HG02970 (cell line): ENCODE measurements around the gene MEA1.

Experiments
- ATAC-seq: cut with Tn5 transposase; IDR thresholded peaks from one replicate; pipeline ENCODE4 v1.9.1; 2021; ENCODE audit warnings: mild to moderate bottlenecking, moderate library complexity, moderate number of reproducible peaks; ENCODE audit not compliant: unreplicated experiment, low FRiP score

The MEA1 gene

DNA sequence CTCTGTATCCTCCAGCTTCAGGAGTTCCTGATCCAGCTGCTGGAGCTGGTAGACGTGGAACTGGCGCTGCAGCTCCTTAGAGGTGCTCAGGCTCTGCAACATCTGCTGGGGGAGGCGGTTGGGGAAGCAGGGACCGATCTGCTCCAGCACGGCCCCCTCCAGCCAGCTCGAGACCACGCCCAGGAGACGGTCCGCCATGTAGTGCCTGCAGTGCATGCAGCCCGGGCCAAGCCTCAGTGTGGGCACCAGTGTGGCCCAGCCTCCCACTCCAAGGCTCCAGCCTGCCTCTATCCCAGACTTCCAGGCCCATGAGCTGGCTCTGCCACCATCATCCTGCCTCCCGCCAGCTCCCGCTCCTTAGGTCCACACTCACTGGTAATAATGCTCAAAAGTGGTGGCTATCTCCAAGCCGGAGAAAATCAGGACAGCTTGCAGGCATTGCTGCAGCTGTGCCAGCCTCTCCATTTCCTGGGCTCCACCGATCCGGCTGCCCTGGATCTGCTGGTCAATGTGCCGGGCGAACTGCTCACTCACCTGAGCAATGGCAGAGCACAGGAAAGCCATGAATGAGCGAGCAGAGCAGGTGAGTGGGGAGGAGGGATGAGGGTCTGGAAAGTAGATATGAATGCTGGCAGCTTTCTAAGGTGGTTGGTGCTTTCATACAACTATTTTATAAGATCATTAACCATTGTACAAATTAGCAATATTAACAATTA lies 27.0 kb upstream of the MEA1 start:
- ATAC-seq: no peak

DNA sequence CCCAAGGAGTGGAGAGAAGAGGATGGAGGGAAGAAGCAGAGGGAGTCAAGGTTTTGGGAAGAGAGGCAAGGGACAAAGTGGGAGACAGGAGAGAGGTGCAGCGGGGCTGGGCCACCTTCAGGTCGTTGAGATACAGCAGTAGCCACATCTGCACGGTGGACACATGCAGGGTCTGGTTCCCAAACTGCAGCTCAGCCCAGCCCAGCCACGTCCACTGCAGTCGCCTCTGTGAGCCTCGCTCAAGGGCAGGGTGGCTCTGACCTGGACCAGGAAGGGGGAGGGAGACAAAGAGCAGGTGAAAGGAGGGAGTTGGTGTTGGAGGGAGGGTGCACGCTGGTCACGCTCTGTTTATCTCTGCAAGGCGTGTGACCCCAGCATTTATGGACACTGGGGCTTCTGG lies 25.0 kb upstream of the MEA1 start:
- no peak for ATAC-seq

DNA sequence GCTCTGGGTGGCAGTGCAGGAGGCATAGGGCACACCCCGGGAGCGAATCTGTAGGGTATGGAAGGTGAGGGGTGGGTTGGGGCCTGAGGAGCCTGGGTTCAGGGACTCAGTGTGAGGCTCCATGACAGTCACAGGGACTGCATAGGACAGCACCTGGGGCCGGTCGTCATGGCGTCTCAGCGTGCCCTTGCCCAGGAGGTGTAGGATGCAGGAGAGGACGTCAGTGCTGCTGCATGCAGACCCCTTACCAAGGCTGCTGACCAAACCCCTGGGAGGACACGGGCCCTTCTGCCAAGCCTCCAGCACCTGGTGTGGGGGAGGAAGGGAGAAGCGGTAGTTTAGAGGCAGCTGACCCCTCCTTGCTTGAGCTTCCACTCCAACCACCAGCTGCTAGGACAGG lies 24.0 kb upstream of the MEA1 start:
- ATAC-seq: no peak

DNA sequence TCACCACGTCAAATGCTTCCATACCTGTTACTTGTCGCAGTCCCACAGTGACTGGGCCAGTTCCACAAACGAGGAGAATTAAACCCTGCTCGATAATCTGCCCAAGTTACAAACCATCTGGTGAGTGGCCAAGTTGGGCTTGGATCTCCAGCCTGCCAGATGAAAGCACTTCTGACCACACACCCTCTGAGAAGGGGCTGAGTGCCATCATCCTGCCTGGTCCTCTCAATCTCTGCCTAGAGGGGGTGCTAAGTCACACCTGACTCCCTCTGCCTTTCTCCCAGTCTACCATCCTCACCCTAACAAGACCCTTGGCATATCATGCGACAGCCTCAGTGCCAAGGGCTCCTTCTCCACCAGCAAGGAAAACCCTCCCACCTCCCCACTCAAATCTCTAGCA lies 23.5 kb upstream of the MEA1 start:
- ATAC-seq: no peak

DNA sequence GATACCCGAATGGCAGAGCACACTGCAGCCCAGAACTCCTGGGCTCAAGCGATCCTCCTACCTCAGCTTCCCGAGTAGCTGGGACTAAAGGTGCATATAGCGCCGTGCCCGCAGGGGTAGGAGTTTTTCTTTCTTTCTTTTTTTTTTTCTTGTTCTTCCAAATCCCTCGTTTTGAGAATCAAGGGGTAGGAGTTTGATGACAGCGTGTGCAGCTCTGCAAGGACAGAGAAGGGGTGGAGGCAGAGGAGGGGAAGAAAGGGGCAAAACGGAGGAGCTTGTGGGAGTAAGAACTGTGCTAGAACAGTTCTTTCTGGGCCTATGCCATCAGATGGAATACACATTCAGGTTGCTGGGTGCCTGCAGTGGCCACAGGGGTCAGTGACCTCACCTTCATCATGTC lies 23.0 kb upstream of the MEA1 start:
- ATAC-seq: no peak

DNA sequence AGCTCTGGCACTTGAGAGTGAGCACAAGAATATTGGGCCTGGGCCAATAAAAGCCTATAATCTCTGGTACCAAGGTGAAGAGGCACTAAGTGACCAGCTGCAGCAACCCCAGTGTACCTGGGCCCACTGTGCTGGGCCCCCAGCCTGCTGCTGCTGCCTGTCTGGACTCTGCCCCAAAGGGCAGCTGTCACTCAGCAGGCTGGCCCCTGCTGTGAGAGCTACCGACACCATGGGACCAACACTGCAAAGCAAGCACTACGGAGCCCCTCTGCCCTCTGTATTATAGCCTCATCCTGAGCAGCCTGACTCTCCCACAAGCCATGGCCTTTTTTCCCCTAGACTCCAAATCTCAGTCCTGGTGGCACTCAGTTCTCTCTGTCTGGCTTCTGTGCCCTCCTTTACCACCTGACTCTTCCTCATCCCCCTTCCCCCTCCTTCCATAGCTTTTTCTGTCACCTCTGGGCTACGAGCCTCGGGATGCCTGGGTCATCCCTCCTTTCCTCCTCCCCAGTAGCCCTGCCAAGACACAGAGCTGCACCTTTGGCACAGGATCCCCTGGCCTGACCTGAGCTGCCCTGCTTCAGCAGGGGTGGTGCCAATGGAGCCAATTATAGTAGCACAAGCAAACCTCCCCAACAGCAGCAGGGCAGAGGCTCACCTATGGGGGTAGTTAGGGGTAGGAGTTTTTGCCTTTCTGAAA lies 21.9 kb upstream of the MEA1 start:
- ATAC-seq: no peak

DNA sequence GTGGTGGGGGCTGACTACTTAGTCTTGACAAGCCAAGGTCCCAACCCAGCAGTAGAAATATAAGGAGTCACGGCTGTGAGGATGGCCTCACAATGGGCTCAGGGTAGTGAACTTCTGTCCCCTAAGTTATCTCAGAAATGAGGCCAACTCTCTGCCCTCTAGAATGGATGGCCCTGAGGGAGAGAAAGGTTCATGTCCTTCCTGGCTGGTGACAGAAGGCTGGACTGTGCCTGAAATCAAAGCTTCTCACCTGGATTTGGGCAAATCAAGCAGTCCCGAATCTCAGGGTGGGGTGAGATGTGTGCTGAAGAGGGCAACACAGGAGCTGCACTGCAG lies 20.4 kb upstream of the MEA1 start:
- no peak for ATAC-seq

DNA sequence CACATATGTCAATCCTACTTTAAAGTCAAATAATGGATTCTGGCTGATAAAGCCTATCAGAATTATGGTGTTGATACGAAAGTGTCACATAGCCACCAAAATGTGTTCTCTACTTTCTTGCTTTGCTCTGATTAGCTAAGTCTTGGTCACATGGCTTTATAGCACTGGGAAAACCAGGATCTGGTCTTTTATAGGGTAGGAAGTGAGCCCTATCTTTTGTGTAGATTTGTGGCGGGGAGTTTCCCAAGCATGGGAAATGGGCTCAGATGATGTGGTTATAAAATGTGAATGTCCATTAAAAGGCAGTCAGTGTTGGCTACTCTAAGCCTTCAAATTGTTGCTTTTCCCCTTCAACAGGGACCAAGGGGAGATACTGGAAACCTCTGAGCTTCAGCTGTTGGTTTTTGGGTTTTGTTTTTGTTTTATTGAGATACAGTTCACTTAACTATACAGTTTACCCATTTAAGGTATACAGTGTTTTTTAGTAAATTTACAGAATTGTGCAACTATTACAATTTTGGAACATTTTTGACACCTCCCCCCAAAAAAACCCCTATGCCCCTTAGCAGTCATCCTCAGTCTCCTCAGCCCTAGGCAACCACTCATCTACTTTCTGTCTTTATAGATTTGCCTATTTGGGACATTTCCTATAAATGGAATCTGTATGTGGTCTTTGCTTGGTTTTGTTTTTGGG lies 19.9 kb upstream of the MEA1 start:
- ATAC-seq: no peak

DNA sequence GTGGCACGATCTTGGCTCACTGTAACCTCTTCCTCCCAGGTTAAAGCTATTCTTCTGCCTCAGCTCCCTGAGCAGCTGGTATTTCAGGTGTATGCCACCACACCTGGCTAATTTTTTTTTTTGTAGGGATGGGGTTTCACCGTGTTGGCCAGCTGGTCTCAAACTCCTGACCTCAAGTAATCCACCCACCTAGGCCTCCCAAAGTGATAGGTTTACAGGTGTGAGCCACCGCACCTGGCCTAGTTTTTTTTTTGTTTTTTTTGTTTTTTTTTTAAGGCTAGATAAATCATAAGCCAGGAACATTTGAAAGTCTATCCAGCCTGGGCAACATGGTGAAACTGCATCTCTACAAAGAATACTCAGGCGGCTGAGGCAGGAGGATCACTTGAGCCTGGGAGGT lies 18.6 kb upstream of the MEA1 start:
- ATAC-seq: no peak

DNA sequence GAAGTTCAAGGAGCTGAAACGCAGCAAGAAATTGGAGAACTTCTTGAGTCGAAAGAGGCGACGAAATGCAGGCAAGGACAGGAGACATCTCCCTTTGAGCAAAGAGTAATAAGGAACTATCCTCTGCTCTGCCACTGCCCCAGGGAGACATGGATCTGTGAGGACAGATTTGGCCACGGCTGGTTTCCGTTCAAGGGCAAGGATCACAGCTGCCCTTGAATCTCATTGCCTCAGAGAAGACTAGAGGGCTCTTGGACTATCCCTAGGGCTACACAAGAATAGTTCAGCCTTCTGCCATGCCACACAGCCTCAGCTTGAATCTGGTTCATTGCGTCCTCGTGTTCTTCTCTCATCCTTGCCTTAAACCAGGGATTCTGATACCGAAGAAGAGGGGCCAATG lies 15.4 kb upstream of the MEA1 start:
- ATAC-seq: no peak

DNA sequence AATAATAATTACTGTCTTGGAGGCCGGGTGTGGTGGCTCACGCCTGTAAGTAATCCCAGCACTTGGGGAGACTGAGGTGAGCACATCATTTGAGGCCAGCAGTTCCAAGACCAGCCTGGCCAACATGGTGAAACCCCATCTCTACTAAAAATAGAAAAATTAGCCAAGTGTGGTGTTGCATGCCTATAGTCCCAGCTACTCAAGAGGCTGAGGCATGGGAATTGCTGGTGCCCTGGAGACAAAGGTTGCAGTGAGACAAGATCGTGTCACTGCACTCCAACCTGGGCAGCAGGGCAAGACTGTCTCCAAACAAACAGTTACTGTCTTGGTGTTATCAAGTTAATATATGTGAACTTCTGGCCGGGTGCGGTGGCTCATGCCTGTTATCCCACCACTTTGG lies 12.6 kb upstream of the MEA1 start:
- no peak for ATAC-seq

DNA sequence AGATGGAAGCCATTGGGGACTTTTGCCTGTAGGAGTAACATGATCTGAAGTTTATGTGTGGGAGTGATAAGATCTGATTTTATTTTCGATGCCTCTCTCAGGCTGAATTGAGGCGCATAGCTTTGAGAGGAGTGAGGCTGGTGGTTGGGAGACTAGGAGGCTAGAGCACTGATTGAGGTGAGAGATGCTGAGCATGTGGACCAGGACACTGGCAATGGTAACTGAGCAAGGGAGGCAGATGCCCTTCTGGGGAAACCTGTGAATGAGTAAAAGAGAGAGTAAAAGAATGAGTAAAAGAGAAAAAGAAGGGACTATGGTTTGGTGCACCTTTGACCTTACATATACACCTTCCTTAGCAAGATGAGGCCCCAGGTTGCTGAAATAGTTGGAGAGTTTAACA lies 10.7 kb upstream of the MEA1 start:
- no peak for ATAC-seq

DNA sequence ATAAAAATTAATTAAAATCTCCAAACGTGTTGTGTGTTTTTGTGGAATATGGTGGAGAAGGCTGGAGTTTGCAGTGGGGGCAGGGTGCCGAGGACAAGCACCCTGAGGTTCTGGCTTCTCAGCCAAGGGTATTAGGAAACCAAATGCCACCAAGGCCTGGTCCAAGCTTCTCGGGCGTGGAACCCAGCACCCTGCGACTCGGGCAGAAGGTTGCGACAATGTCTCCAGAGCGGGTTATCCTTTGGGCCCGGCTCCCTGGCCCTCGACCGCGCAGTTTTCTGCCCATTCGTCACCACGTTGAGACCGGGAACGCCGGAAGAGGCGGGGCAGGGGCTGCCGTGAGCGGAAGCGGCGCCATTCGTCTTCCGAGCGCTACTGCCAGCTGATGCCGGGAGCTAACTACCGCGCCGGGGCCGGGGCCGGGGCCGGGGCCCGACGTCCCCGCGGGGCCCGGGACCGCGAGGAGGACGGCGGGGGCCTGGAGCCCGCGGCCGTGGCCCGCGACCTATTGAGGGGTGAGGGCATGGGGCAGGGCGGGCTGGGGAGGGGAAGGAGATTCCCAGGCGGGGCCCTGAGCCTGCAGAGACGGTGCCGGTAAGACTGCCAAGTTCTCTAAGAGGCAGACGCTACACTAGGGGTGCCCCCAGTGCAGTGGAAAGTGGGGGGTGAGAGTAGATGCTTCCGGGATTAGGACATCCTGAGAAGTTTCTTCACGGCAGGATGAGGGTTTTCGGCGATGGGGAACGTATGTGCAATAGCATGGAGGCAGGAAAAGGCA lies 7.7 kb upstream of the MEA1 start, which contains the start of gene RRP36:
RRP36 (plus strand) TSS at position 354 of the 778 bp plus-strand sequence; CDS start at position 386, 32 bp downstream.
- ATAC-seq: no peak

DNA sequence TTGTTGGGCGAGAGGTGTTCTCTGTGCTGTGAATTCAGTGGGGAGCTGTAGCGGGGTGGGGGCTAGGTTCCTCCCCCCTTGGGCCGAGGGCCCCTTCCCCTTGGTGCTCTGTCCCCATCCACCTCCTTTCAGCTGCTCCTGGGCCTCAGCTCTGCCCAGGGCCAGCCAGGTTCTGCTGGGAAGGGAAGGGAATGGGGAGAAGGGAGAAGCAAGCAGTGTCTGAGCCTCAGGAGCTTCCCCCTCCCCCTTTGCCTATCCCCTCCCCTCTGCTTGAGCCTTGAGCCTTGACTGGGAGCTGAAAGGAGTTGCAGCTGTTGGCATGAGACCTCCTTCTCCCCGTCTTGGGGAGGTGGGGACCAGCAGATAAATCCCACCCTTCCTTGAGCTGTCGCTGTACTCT lies 7.1 kb upstream of the MEA1 start:
- no peak for ATAC-seq

DNA sequence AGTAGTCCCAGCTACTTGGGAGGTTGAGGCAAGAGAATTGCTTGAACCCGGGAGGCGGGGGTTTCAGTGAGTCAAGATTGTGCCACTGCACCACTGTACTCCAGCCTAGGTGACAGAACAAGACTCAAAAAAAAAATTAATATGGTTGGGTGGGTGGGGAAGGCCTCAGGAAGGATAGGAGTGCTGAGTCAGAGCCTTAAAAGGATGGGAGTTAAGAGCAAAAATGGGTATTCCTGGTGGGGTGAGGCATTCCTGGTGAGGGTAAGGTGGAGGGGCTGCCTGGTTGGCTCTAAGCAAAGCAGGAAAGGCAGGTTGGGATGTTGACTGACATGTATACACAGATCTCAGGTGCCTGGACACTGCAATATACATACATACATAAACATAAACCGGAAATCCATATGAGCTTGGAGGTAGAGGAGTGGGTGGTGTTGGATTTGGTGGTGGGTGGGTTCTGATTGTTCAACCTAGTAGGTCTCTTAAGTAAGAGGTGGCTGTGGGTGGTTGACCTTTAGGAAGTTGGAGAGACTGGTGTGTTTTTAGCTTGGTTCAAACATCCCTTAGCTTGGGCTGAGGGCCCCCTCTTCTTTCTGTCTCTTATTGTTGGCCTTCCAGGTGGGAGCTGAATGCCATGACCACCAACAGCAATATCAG lies 6.4 kb upstream of the MEA1 start:
- ATAC-seq: no peak

DNA sequence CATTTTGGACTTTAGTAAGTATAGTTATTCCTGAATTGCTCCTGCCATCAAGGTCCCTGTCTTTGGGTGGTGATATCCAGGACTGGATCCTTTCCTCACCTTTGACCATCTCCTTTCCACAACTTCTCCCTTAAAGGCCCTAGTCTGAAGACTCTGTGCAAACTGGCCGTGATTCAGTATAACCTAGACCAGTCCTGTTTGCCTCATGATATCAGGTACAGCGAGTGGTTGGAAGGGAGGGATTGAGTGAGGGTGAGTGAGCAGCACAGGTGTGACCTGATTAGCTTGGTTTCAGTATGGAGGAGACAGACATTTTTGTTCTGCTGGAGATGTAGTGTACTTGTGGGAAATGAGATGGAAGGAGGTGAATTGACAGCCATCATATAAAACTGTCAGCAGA lies 5.4 kb upstream of the MEA1 start:
- ATAC-seq: no peak

DNA sequence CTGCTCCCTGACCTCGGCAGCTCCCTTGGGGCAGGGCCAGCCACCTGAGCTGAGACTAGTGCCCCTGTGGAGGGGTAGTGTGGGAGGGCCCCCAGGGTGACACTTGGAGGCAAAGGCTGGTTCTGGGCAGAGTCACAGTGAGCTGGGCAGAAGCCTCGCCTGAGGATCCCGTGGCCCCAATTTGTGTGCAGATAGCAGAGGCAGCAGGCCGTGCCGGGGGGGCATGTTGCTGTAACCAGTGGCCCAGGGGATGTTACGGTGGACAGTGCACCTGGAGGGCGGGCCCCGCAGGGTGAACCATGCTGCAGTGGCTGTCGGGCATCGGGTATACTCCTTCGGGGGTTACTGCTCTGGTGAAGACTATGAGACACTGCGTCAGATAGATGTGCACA lies 3.2 kb upstream of the MEA1 start:
- ATAC-seq: no peak

DNA sequence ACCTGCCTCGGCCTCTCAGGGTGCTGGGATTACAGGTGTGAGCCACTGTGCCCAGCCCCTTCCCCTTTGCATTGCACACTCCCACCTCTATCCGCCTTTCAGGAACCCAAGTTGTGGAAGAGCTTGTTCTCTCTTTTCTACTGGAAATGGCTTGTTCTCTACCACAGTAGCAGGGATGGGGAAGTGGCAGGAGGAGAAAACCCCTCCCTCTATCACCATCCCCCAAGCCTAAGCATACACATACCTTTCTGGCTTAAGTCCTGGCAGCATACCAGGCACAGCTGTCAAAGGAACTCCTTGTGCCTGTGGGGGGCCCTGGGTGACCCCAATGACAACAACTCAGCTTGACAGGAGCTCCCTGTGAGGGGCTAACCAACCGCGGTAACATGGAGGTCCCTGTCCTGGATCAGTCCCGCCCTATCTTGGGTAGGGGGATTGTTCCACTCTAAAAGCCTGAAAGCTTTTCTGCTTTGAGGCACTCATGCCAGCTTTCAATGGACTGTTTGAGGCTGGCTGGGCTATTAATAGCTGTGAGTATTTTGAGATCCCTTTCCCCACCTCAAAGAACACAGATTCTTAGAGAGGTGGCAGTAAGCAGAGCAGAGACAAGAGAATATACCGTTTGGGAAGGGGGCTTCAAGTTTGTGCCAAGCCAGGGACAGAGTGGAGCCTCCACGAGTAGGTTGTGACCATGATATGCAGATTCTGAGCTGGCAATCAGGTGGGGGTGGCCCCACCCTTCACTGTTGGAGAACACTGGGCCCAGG lies 2.6 kb upstream of the MEA1 start:
- no peak for ATAC-seq

DNA sequence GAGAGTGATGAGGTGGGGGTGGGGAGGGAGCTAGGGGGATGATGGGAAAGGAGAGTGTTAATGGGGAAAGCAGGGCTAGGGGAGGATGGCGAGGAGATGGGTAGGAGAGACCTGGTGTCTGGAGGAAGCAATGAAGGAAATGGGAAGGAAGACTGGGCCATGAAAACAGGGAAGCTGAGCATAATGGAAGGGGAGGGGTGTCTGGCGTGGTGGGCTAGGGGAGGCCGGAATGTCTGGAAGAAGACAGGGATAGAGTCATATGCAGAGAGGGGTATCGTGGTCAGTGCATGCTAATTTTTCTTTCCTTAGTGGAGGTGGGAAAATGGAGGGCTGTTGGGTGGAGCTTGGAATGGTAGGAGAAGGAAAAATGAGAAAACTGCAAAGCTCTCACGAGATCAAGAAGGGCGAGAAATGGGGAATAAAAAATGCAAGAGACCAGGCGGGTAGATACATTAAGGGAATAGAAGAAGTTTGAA lies 726 bp upstream of the MEA1 start:
- no peak for ATAC-seq
